HG03575 (cell line): Measurements from ENCODE around the gene SEPTIN14.
"Not testable (repeated sequence)": the region's sequence is repeated elsewhere in the genome, so short reads cannot be mapped to it uniquely, and the experiment has no call there.

Experiments
- ATAC-seq: cut with Tn5 transposase; IDR thresholded peaks from one replicate; pipeline ENCODE4 v1.9.1; 2021; ENCODE audit not compliant: unreplicated experiment, insufficient number of reproducible peaks, low FRiP score; ENCODE audit errors: extremely low read depth

Gene SEPTIN14

DNA sequence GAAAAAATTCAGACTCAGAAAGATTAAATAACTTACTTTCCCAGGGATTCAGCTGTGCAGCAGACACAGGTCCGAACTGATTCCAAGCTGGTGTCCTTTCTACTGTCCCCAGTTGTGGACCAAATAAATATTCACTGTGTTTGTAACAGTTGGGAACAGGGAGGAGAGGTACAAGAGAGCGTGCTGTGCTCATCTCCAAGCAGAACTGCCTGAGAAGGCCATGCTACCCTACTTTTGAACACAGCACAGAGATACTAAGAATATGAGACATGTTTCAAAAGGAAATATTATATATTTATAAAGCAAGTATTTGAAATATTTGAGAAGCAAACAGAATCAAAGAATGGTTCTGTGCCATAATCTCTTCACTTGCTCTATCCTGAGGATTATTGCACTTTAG, at the start of gene SEPTIN14:
TSS of gene SEPTIN14 (minus strand) at position 101 of the 400 bp plus-strand sequence. CDS start 756 bp downstream, outside the sequence.
- ATAC-seq: not testable (repeated sequence)

DNA sequence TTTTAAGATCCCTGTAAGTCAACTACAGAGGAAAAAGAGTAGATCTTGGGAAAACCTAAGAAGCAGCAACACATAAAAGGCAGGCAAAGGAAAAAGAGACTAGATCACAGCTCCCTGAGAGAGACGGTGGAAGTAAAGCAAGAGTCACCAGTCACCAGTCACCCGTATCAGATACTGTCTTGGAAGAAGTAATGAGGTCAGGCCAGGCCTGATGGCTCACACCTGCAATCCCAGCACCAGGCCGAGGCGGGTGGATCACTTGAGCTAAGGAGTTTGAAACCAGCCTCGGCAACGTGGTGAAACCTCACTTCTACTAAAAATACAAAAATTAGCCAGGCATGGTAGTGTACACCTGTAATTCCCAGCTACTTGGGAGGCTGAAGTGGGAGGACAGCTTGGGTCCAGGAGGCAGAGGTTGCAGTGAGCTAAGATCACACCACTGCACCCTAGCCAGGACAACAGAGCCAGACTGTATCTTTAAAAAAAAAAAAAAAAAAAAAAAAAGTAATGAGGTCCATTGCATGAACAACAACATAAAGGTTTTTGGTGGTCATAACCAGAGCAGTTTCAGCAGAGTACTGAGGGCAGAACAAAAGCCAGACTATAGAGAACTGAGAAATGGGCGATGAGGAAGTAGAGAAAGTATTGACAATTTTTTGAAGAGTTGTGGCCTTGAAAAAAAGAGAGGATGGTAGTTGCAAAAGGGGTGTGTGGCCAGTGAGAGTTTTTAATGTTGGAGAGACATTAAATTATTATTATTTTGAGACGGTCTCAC, 41.6 kb upstream of the SEPTIN14 start:
- ATAC-seq: peak; percentile 90

DNA sequence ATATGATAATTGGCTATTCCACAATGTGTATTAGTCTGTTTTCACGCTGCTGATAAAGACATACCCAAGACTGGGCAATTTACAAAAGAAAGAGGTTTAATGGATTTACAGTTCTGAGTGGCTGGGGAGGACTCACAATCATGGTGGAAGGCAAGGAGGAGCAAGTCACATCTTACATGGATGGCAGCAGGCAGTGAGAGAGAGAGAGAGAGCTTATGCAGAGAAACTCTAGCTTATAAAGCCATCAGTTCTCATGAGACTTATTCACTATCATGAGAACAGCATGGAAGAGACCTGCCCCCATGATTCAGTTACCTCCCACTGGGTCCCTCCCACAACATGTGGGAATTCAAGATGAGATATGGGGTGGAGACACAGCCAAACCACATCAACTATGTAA, 38.5 kb upstream of the SEPTIN14 start:
- not testable (repeated sequence) for ATAC-seq

DNA sequence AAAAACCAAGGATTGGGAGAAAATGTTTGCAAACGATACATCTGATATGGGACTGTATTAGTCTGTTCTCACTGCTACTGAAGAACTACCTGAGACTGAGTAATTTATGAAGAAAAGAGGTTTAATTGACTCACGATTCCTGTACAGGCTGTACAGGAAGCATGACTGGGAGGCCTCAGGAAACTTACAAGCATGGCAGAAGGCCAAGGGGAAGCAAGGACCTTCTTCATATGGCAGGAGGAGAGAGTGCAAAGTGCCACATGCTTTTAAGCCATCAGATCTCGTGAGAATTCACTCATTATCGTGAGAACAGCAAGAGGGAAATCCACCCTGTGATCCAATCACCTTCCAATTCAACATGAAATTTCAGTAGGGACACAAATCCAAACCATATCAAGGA, 35.7 kb upstream of the SEPTIN14 start:
- no peak for ATAC-seq

DNA sequence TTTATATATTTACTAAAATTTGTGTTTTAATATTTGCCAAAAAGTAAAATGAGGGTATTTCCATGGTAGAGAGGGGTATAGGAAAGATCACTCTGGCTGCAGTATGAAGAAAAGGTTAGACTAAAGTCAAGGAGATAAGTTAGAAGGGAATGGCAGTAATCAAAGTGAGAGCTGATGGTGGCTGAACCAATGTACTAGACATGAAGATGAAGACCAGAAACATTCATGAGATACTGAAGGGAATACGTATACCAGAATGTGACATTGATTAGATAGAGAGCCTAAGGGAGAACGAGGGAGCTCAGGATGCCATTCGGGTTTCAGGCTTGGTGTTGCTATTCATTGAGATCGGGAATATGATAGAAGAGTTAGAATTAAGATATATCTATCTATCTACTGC, 32.5 kb upstream of the SEPTIN14 start:
- no peak for ATAC-seq

DNA sequence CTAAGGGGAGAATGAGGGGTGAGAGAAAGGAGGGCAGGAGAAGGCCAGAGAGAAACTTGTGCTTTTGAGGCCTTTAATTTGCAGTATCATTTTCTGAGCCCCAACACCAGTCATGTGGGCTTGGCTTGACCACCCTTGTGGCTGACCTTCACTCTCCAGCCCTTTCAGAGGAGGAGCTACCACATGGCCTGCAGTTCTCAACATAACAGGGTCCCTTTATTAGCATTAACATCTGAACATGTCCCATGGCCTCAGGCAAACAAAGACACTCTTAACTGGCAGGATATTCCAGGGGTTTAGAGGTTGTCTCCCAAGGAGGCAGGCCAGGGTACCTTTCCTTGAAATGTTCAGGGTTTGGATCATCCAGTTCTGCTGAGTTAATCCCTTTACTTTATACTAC, 31.4 kb upstream of the SEPTIN14 start:
- ATAC-seq: no peak

DNA sequence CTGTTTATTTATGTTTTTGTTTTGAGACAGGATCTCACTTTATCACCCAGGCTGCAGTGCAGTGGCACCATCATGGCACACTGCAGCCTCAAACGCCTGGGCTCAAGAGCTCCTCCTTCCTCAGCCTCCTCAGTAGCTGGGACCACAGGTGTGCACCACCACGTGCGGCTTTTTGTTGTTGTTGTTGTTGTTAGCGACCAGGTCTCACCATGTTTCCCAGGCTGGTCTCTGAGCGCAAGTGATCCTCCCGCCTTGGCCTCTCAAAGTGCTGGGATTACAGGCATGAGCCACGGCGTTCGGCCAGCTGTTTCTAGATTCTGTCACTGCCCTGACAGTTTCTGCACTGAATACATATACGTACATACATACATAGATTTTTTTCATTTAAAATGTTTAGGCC, 25.8 kb upstream of the SEPTIN14 start:
- not testable (repeated sequence) for ATAC-seq

DNA sequence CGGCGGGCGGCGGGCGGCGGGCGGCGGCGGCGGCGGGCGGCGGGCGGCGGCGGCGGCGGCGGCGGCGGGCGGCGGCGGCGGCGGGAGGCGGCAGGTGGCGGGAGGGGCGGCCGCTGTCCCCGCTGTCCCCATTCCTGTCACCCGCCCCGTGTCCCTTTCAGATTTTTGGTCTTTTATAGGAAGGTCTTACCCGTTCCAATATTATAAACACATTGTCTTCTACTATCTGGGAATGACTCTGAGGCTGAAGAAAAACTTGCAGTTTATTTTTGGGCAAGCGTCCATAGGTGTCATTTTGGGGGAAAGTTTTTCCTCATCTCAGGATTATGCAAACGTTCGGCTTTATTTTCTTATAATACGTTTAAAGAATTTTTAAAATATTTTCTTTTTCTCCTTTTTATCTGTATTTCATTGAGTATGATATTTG, 25.3 kb upstream of the SEPTIN14 start:
- ATAC-seq: no peak

DNA sequence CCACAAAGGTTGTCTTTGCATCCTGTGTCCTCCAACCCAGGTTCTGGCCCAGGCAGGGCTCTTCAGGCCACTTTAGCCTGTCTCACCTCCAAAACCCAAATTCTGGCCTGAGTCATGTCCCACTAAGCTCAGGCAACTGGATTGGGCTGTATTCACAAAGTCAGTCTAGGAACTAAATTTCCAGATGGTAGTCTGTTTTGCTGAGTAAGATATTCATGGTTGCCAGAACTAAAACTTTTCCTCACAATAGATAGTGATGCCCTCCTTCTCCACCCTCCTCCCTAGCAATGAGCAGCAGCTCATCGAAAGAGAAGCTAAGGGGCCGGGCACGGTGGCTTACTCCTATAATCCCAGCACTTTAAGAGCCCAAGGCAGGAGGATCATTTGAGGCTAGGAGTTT, 21.8 kb upstream of the SEPTIN14 start:
- ATAC-seq: no peak

DNA sequence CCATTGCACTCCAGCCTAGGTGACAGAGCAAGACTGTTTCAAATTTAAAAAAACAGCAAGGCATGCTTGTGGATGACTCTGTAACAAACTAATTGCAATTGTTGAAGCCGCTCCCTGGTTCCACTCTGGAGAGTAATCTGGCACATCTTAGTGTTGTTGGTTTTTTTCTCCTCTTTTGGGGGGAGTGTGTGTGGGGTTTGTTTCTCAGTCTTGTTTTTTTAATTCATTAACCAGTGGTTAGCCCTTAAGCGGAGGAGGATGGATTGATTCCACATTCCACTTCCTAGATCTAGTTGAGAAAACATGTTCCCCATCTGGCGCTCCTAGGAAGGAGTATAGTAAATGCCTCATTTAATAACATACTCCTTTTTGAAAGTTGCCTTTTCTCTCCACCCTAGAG, 16.1 kb upstream of the SEPTIN14 start:
- no peak for ATAC-seq

DNA sequence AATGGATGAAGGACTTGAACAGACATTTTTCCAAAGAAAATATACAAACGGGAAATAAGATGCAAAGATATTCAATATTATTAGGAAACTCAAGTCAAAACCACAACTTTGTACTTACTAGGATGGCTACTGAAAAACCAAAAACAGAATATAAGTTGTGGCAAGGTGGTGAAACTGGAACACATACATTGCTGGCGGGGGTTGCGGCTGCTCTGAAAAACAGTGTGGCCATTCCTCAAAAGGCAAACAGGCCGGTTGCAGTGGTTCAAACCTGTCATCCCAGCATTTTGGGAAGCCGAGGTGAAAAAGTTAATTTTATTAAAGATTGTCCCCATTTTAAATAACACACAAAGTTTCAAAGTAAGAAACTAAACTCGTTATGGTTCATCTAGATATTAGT, 14.8 kb upstream of the SEPTIN14 start:
- no peak for ATAC-seq

DNA sequence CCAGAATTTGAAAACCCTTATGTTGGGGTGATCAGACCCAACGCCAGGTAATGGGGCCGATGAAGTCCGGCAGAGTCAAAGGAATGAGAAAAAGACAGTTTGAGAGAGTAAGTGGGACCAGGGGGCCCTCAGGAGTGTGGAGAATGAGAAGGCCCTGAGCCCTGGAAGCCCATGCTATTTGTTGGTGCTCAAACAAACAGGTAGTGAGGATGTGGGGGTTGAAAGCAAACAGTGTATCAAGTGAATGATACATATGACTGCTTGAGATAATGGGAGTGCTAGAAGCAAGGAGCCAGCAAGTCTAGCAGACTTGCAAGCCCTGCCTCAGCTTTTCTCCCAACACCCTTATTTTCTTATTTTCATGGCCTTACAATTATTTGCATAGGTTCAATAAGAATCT, 11.2 kb upstream of the SEPTIN14 start:
- ATAC-seq: no peak

DNA sequence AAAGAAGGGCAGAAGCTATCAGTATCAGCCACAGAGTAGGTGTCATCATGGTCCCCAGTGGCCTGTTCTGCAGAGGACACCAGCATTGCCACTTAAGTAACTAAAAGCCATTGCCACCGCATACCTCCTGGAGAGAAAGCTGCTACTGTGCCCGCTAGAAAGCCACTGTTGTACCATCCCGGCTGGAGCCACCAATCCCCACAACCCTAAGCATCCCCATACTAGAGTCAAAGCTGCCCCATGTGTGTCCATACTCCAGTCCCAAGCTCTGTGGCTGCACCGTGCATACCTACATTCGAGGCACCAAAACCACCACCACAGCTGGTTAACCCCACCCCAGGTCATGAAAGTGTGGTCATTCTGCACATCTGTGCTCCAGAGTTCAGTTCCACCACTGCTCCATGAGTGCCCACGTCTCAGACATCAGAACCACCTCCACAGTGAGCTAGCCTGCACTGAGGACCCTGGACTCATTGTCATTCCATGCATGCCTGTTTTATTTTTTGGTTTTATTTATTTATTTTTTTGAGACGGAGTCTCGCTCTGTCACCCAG, 9.5 kb upstream of the SEPTIN14 start:
- ATAC-seq: no peak

DNA sequence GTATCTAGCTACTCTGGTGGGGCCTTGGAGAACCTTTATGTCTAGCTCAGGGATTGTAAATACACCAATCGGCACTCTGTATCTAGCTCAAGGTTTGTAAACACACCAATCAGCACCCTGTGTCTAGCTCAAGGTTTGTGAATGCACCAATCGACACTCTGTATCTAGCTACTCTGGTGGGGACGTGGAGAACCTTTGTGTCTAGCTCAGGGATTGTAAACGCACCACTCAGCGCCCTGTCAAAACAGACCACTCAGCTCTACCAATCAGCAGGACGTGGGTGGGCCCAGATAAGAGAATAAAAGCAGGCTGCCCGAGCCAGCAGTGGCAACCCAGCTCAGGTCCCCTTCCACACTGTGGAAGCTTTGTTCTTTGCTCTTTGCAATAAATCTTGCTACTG, 6.4 kb upstream of the SEPTIN14 start:
- ATAC-seq: not testable (repeated sequence)

DNA sequence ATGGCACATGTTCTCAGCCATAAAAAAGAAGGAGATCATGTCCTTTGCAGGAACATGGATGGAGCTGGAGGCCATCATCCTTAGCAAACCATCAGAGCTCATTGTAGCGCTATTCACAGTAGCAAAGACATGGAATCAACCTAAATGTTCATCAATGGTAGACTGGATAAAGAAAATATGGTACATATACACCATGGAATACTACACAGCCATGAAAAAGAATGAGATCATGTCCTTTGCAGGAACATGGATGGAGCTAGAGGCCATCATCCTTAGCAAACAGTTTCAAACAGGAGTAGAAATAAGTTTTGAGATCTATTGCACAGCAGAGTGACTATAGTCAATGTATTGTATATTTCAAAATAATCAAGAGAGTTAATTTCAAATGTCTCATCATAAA, 17.4 kb downstream of the SEPTIN14 start:
- not testable (repeated sequence) for ATAC-seq

DNA sequence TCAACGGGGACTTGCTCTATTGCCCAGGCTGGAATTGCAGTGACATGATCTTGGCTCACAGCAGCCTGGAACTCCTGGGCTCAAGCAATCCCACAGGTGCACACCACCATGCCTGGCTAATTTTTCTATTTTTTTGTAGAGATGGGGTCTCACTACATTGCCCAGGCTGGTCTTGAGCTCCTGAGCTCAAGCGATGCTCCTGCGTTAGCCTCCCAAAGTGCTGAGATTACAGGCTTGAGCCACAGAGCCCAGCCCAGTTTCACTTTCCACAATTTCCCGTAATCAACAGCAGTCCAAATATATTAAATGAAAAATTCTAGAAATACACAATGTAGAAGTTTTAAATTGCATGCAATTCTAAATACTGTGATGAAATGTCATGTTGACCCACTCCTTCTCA, 24.0 kb downstream of the SEPTIN14 start:
- no peak for ATAC-seq

DNA sequence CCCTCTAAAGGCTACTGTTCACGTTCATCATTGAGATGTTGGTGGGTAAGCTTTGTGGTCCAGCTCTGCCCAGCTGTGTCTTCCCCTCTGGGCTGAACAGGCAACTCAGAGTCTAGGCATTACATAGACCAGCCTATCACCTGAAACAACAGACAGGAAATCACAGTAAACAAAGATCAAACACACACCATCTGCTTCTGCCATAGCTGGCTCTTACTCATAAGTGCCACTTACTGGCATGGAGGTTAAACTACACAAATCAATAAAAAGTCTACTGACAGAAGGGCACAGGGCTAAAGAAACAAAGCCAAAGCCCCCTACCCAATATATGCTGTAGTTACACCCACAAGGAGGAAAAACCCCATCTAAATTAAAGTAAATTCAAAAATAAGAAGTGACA, 35.0 kb downstream of the SEPTIN14 start:
- ATAC-seq: no peak

DNA sequence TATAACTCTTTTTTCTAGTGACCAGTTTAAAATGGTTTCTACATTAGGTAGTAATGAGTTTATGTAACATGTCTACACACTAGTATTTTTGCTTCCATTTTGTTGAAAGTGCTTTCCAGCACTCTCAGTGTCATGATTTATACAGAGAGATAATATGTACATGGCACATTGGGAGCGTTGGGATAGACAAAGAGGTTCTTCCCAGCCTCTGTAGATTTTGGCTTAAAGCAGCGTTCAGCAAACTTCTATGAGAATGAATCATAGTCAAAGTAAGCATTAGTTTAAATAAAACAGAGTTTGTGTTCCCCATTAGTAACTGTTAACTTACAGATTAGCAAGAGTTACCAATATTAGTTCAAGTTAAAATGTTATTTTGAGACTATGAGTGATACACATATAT, 43.9 kb downstream of the SEPTIN14 start:
- no peak for ATAC-seq

DNA sequence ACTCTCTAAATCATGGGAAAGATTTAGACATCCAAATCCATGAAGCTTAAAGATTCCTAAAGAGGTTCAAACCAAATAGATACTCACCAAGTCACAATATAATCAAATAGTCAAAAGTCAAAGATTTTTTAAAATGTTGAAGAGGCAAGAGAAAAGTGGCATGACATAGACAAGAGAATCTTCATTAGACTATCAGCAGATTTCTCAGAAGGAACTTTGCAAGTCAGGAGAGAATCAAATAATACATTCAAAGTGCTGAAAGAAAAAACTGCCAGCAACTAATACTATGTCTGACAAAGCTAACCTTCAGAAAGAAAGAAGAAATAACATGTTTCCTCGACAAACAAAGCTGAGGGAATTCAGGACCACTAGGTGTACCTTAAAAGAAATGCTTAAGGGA, 65.3 kb downstream of the SEPTIN14 start:
- not testable (repeated sequence) for ATAC-seq

DNA sequence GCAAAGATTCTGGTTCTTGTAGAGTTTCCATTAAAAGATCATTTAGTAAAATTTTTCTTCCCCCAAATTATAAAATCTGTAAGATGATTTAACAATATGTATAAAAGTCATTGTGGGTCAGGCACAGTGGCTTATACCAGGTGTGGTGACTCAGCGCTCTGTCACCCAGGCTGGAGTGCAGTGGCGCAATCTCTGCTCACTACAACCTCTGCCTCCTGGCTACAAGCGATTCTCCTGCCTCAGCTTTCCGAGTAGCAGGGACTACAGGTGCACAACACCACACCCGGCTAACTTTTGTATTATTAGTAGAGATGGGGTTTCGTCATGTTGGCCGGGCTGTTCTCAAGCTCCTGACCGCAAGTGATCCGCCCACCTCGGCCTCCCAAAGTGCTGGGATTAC, 68.0 kb downstream of the SEPTIN14 start:
- no peak for ATAC-seq

DNA sequence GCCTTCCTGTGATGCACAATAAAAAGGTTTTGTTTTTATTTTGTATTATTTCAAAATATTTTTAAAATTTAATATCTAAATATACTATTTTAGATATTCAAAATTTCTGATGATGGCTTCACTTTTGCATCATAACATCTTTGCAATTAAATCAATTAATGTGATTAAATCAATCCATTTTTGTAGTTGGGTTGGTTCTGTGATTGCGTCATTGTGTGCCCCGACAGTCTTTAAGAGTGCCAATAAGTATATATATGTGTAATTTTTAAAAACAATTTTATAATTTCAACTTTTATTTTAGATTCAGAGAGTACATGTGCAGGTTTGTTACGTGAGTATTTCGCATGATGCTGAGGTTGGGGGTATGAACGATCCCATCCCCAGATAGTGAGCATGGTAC, 70.5 kb downstream of the SEPTIN14 start:
- ATAC-seq: no peak
